ENCODE data around the gene SNAPC2.
A peak's percentile ranks its signal among the peaks of the same experiment; 100 is the strongest.

SNAPC2 gene

DNA sequence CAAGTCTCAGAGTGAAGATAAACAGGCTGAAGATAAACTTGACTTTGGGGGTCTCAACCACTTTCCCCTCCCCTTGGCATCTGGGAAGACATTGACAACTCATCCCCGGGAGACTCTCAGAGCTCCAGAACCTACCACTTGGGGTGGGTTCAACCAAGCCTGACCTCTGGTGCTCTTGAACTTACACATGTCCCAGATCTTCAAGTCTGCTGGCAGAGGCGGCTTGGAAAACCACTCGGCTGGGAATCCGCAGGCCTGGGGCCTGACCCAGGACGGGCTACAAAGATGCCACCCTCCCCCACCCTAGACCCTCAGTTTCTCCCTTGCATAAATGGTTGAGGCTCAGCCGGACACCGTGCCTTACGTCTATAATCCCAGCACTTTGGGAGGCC, 31.3 kb upstream of the SNAPC2 start:
- DNase-seq = no peak

DNA sequence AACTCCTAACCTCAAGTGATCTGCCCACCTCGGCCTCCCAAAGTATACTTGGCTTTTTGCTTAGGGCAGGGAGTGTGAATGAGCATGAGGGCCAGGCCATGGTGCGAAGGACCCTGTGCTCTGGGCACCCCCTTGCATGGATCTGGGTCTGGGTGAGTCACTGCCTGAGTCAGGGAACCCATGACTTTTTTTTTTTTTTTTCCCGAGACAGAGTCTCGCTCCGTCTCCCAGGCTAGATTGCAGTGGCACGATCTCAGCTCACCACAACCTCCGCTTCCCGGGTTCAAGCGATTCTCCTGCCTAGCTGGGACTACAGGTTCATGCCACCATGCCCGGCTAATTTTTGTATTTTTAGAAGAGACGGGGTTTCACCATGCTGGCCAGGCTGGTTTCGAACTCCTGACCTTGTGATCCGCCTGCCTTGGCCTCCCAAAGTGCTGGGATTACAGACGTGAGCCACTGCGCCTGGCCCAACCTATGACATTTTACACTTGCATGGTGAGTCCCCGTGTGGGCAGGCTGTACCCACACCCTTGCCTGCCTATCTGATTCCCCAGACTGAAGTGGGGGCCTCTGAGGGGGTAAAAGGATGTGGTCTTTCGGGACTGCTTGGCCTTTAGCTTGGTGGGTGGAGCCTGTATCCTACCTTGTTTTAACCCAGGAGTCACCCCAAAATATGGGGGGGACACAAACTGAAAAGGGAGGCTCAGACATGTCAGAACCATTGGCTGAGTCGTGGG, 26.6 kb upstream of the SNAPC2 start:
- DNase-seq = peak; percentile 29

DNA sequence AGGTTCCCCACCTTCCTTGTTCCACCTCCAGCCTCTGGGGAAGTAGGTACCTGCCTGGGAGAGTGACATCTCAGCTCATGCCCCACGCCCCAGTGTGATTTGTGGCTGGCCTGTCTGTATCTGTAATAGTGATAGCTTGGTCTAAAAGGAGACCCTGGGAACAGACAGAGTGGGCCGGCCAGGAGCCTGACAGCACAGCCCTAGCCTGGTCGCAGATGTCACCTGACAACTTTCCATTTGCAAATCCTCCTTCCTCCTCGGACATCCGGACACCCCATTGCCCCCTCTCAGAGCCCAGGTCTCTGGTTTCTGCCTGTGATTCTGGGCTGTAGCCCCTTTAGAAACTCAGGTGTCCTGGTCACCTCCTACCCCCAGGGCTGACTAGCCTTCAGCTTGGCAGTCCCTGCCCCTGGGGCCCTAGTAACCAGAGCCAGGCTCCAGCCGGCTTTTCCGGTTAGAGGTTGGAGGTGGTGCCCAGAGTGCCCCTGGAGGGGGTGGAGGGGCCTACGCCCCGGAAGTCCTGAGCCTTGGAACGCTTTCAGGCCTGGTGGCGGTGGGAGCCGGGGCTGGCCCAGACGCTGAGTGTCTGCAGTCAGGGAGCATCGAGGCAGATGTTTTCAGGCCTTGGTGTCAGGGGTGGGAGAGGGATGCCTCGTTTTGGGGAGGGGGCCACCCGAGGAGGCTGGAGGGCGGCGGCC, 25.4 kb upstream of the SNAPC2 start:
- DNase-seq = no peak

DNA sequence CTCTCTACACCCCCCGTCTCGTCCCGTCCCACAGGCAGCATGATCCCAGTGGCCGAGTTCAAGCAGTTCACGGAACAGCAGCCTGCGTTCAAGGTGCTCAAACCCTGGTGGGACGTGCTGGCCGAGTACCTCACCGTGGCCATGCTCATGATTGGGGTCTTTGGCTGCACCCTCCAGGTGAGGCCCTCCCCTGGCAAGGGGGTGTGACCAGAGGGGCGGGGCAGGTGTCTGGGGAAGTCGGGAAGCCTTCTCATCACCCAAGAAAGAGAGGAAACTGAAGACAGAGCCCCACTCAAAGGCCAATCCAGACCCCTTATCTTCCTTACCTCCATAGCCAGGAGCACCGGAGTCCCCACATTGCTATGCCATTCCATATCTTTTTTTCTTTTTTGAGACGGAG, 24.6 kb upstream of the SNAPC2 start:
- DNase-seq = no peak

- no peak for DNase-seq
Observed at GRCh38 chr19:7897292-7897691, 22.8 kb upstream of the SNAPC2 start.

DNA sequence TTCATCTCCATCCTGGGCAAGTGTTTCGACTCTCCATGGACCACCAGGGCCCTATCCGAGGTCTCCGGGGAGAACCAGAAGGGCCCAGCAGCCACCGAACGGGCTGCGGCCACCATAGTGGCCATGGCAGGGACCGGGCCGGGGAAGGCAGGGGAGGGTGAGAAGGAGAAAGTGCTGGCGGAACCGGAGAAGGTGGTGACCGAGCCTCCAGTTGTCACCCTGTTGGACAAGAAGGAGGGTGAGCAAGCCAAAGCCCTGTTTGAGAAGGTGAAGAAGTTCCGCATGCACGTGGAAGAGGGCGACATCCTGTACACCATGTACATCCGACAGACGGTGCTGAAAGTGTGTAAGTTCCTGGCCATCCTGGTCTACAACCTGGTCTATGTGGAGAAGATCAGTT, 21.2 kb upstream of the SNAPC2 start:
- DNase-seq = no peak

GRCh38 chr19:7899751-7900378, 20.3 kb upstream of the SNAPC2 start:
- DNase-seq = no peak

DNA sequence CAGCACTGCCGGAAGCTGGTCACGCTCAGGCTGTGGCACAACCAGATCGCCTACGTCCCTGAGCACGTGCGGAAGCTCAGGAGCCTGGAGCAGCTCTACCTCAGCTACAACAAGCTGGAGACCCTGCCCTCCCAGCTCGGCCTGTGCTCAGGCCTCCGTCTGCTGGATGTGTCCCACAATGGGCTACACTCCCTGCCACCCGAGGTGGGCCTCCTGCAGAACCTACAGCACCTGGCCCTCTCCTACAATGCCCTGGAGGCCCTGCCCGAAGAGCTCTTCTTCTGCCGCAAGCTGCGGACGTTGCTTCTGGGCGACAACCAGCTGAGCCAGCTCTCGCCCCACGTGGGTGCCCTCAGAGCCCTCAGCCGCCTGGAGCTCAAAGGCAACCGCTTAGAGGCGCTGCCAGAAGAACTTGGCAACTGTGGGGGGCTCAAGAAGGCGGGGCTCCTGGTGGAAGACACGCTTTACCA, 19.7 kb upstream of the SNAPC2 start:
- DNase-seq = no peak

DNA sequence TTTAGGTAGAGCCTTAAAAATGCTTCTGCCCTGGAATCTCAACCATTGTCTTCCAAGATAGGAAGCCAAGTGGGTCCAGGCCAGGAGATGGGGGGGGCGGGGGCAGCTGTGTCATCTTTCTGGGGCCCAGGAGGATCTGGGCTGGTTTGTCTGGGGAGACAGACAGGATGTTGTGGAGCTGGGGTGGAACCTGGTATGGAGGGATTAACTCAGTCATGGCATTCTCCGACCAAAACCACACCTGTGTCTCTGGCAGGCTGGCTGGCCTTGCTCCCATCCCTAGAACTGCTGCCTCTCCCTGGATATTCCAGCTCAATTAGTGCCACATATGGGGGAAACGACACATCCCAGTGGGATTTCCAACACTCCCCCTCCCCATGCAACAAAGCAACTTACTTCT, 19.2 kb upstream of the SNAPC2 start:
- no peak for DNase-seq

GRCh38 chr19:7901337-7901736, 18.8 kb upstream of the SNAPC2 start:
- no peak for DNase-seq

GRCh38 chr19:7902796-7903243, 17.3 kb upstream of the SNAPC2 start:
- DNase-seq = no peak

GRCh38 chr19:7903244-7904073, 16.7 kb upstream of the SNAPC2 start, which contains the start of gene MAP2K7:
TSS of gene MAP2K7 (plus strand) at chr19:7903877. CDS start at chr19:7903945, 68 bp downstream.
- peak; percentile 99 for DNase-seq

- no peak for DNase-seq
Observed at GRCh38 chr19:7904074-7905020, 15.8 kb upstream of the SNAPC2 start.

GRCh38 chr19:7905268-7905667, 14.9 kb upstream of the SNAPC2 start:
- DNase-seq = no peak

DNA sequence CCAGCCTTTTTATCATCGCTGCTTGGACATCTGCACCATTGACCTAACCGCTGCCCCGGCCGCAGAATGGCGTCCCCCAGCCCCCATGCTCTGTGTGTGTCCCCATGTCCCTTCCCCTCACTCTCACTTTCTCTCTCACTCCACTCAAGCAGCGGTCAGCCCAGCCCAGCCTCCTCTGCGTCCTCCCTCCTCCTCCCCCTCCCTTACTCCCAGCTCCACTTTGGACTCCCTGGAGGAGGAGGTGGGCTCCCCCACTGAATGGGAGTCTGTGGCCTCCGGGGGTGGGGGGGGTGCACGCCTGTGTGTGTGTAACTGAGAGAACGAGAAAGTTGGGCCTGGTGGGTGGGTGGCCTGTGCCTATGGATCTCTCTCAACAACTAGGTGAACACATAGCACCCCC, 14.3 kb upstream of the SNAPC2 start:
- DNase-seq = no peak

GRCh38 chr19:7907122-7907521, 13.0 kb upstream of the SNAPC2 start:
- DNase-seq = no peak

DNA sequence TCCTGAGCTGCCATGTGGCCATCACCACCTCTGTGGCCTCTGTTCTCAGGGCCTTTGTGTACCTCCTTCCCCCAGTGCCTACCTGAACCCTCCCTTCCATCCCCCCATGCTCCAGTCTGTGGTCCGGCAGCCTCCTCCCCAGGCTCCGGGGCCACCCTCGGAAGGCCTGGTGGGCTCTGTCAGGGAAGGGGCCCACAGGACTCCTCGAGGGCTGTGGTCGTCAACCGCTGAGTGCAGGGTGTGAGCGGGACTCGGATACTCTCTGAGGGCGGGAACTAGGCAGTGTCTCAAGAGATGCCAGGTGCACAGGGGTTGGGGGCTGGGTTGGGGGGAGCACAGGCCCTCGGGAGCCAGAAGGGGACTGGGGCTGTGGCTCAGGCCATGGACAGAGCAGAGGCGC, 12.6 kb upstream of the SNAPC2 start:
- DNase-seq = no peak

DNA sequence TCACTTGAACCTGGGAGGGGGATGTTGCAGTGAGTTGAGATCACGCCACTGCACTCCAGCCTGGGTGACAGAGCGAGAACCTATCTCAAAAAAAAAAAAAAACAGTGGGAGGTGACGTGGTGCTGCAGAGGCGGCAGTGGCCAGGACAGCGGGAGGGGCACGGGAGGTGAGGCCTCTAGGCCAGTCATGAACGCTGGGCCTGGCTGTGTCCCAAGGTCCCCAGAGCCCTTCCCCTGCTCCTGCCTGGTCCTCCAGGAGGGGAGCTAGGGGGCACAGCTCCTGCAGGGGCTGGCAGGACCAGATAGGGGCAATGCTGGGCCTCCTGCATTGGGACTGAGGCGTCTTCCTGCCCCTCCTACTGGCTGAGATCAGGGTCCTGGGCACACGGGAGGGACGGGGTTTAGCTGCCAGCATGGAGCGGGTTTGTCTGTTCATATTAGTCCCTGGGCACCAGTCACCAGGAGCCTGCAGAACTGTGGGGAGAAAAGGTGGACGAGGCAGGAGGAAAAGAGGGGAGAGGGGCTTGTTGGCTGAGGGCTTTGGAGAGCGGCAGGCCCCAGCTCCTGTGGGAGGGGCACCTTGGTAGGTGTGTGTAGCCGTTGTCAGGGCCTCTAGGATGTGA, 11.9 kb upstream of the SNAPC2 start:
- DNase-seq = no peak

DNA sequence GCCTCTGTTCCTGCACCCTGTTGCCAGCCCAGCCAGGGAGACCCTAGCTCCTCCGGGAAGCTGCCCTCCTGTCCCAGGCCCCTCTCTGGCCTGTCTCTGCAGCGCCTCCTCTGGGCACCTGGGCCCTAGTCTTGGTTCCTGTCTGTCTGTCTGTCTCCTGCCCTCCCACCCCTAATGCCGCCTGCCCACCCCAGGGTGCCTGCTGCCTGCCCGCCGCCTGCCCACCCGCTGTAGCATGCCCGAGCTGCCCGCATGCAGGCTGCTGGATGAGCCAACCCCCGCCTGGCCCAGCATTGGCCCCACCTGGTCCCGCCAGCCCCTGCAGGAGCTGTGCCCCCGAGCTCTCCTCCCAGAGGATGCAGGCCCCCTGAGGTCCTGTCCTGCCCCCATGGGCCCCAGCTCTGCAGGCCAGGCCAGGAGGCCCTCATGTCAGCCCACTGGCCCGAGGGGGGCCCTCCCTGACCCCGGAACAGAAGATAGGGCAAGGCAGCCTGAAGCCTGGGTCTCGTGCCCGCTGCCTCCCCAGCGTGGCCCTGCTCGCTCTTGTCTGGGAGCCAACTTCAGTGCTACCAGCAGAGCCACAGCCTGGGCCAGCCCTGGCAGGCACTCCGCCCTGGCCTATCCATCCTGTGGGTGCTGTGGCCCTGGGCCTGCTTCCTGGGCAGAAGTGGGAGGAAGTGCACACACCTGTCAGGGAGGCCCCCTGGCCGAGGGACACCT, 11.2 kb upstream of the SNAPC2 start:
- DNase-seq = no peak

DNA sequence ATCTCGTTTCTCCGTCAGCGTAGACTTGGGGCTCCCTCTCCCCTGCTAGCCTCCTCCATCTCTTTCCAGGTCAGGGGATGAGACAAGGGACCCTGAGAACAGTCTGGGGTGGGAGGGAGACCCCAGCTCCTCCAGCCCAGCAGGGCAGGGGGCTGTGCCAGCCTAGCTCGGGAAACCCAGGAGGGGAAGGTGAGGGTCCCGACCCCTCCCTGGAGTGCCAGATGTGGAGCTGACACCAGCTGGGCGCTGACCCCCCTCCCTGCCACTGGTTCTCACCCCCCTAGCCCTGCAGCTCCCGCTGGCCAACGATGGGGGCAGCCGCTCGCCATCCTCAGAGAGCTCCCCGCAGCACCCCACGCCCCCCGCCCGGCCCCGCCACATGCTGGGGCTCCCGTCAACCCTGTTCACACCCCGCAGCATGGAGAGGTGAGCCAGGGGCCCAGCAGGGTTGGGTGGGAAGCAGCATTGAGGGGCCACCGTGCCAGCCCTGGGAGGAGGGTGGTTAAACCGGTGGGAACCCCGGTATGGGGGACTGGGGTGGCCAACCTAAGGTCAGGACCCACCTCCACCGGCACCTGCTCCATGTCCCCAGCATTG, 10.6 kb upstream of the SNAPC2 start:
- no peak for DNase-seq

Measured in fibroblast of upper back skin (primary cell).